CD4-positive, alpha-beta T cell treated with Interferon gamma for 1 hour (primary cell): ENCODE measurements around the gene POLQ.
"Not testable (repeated sequence)": the region's sequence is repeated elsewhere in the genome, so short reads cannot be mapped to it uniquely, and the experiment has no call there.

ENCODE experiments used
- DNase-seq: peaks from one replicate; pipeline ENCODE4 v3.0.0-alpha.2; 2020

The POLQ gene

GRCh38 chr3:121508389-121508788, 37.4 kb downstream of the POLQ start:
- DNase-seq: no peak

DNA sequence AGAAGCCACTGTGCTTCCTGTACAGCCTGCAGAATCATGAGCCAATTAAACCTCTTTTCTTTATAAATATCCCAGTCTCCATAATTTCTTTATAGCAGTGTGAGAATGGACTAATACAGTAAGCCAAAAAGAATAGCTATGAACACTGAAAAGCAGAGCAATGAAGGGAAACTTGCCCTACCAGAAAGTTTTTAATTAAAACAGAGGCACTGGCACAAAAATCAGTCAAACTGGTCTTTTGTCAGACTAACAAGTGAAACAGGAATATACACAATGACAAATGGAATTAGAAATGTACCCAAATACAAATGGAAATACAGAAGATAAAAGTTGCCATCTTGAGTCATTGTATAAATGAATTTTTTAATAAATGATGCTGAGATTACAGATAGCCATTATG, 40.5 kb downstream of the POLQ start:
- DNase-seq: no peak

GRCh38 chr3:121504618-121505017, 41.2 kb downstream of the POLQ start:
- DNase-seq: no peak

- no peak for DNase-seq
Observed at GRCh38 chr3:121496786-121497185, 49.0 kb downstream of the POLQ start.

GRCh38 chr3:121493431-121493830, 52.4 kb downstream of the POLQ start:
- no peak for DNase-seq

- DNase-seq: no peak
Observed at GRCh38 chr3:121491683-121492320, 54.0 kb downstream of the POLQ start.

DNA sequence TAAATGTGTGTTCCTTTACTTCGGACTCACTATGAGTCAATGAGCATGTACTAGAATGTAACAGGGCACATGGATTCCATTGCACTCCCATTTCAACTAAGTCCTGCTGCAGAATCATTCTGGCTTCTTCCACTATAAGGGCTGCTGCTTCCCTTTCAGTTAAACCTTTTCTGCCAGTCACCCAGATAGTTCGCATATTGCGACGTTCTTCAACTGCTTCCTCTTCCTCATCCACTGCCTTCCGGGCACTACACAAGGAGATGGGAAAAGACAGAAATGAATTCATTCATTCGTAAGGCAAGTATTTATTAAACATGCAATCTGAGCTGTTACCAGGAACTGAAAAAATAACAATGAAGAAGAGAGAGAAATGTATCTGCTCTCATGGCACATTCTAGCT, 55.6 kb downstream of the POLQ start:
- no peak for DNase-seq

GRCh38 chr3:121488628-121489027, 57.2 kb downstream of the POLQ start:
- no peak for DNase-seq

DNA sequence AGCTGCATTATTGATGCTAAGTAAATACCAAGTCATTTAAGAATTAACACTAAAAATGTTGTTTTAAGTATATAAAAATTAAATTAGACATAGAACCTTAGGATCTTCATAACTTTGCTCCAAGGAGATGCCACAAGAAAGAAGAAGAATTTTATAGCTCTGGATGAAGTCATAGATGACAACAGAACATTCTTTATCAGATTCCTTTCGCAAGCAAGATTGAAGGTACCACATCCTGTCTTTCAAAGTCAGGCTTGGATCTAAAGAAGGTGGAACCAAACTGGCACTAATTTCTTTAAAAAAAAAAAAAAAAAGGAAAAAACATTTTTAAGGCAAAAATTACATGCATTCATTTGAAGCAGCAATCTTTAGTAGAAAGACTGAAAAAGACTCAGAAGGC, 62.5 kb downstream of the POLQ start:
- DNase-seq: no peak

GRCh38 chr3:121482660-121483059, 63.1 kb downstream of the POLQ start:
- no peak for DNase-seq

DNA sequence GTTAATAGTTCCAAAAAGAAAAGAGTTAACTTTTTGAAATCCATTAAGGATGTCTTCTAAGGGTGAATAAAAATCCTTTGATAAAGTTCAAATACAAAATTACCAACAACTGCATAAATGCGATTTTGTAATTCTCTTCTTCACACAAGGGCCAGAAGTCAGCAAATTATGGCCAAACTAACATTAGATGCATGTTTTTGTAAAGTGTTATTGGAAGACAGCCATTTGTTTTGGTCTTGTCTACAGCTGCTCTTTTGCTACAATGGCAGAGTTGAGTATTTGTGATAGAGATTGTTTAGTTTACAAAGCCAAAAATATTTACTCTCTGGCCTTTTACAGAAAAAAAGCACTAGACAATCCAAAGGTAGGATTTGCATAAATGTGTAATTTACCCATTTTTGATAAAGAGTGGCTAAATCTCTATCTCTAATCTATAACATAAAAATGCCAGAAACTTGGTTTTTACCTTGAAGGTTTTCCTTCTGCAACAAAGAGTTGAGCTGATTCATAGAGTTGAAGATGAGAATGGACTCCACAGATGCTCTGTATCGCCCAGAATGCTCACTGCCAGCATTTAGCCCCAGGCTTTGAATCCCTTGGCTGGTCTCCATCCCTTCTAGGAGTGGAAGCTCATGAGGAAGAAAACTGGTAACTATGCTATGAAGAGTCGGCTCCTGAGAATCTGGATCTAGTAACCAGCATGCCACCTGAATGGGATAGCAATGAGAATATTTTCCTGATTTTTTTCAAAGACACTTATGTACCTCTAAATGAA, 64.5 kb downstream of the POLQ start:
- DNase-seq: no peak

DNA sequence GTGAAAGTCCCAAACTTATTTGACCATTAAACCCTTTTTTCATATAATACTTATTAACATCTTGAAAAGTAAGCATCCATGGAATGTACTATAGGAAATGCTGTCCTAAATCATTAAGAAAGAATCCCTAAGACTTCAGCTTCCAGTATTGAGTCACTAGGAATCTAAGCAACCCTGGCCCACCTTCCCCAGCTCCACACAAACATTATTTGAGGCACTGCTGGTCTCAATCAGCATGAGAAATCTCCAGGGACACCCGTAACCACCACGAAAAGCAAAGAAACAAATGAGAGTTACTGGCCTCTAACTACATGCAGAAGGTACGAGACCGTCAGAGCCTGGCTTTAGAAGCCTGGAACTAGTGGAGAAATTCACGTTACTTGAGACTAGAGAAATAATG, 68.2 kb downstream of the POLQ start:
- DNase-seq: no peak

DNA sequence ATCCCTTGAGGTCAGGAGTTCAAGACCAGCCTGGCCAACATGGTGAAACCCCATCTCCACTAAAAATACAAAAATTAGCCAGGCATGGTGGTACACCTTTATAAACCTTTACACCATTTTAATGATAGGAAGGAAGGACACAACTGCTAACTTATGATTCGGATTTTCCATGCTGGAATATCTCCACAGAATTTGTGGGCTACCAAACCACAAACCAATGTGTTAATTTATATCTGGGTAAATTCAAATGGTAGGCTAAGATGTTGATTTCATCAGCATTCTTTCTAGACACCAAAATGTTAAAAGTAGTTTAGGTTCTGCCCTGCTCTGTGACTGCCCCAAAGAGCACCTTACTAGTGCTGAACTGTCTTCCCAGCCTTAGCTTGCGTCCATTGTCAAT, 72.8 kb downstream of the POLQ start:
- DNase-seq: no peak

GRCh38 chr3:121467085-121467484, 78.7 kb downstream of the POLQ start:
- DNase-seq: no peak

GRCh38 chr3:121463745-121464144, 82.0 kb downstream of the POLQ start:
- DNase-seq: no peak

- DNase-seq: no peak
Observed at GRCh38 chr3:121462565-121462964, 83.2 kb downstream of the POLQ start.

DNA sequence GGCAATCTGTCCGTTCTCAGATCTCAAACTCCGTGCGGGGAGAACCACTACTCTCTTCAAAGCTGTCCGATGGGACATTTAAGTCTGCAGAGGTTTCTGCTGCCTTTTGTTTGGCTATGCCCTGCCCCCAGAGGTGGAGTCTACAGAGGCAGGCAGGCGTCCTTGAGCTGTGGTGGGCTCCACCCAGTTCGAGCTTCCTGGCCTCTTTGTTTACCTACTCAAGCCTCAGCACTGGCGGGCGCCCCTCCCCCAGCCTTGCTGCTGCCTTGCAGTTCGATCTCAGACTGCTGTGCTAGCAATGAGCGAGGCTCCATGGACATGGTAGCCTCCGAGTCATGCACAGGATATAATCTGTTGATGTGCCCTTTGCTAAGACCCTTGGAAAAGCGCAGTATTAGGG, 94.0 kb downstream of the POLQ start:
- DNase-seq: not testable (repeated sequence)

DNA sequence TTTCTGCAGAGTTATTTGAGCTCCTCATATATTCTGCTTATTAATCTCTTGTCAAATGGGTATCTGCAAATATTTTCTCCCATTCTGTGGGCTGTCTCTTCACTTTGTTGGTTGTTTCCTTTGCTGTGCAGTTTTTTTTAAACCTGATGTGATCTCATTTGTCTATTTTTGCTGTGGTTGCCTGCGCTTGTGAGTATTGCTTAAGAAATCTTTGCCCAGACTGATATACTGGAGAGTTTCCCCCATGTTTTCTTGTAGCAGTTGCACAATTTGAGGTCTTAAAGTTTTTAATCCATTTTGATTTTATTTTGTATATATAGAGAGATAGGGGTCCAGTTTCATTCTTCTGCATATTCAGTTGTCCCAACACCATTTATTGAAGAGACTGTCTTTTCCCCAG, 102.3 kb downstream of the POLQ start:
- DNase-seq: no peak

GRCh38 chr3:121436641-121437040, 109.1 kb downstream of the POLQ start:
- no peak for DNase-seq

- no peak for DNase-seq
Observed at GRCh38 chr3:121436074-121436473, 109.7 kb downstream of the POLQ start.

- DNase-seq: peak; percentile 24
Observed at GRCh38 chr3:121431726-121432517, 113.9 kb downstream of the POLQ start.

- no peak for DNase-seq
Observed at GRCh38 chr3:121430664-121431215, 115.0 kb downstream of the POLQ start.

DNA sequence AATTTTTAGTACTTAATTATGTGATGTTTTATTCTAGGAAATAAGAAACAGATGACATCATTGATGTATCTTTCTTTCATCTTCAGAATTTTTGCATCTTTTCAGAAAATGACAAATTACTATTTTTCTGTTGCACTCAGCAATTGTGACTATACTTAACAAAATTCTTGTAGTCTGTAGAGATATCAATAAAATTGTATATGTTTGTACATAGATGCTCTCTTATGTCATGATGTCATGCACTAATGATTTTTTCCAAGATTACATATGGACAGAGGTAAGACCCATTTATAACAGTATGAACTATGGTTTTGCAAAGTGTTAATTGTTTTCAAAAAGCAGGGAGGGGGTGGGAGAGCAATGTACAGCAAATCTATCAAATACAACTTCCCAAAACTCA, 121.2 kb downstream of the POLQ start:
- DNase-seq: no peak

- DNase-seq: no peak
Observed at GRCh38 chr3:121418182-121418581, 127.6 kb downstream of the POLQ start.
